DMS53 (cell line): ENCODE measurements around the gene LPP.
"Not testable (repeated sequence)": the region's sequence is repeated elsewhere in the genome, so short reads cannot be mapped to it uniquely, and the experiment has no call there.

Source experiments
- DNase-seq: peaks from one replicate; lab custom pipeline; 2025; lab: John Stamatoyannopoulos, UW

The LPP gene

GRCh38 chr3:188677344-188677743 is 523.4 kb downstream of the LPP start:
- DNase-seq: no peak

- DNase-seq: no peak
Observed at GRCh38 chr3:188680189-188680588, 526.2 kb downstream of the LPP start.

- no peak for DNase-seq
Observed at GRCh38 chr3:188680605-188681004, 526.6 kb downstream of the LPP start.

- DNase-seq: no peak
Observed at GRCh38 chr3:188682316-188682715, 528.4 kb downstream of the LPP start.

GRCh38 chr3:188683032-188683521 is 529.1 kb downstream of the LPP start:
- no peak for DNase-seq

GRCh38 chr3:188684276-188684675 is 530.3 kb downstream of the LPP start:
- DNase-seq: no peak

GRCh38 chr3:188685789-188686188 is 531.8 kb downstream of the LPP start:
- DNase-seq: no peak

- no peak for DNase-seq
Observed at GRCh38 chr3:188686324-188686723, 532.4 kb downstream of the LPP start.

GRCh38 chr3:188687389-188687788 is 533.4 kb downstream of the LPP start:
- DNase-seq: no peak

GRCh38 chr3:188689101-188689574 is 535.2 kb downstream of the LPP start:
- DNase-seq: no peak

GRCh38 chr3:188690064-188690463 is 536.1 kb downstream of the LPP start:
- DNase-seq: no peak

GRCh38 chr3:188691004-188691403 is 537.0 kb downstream of the LPP start:
- no peak for DNase-seq

GRCh38 chr3:188691665-188692064 is 537.7 kb downstream of the LPP start:
- no peak for DNase-seq

GRCh38 chr3:188692700-188693099 is 538.7 kb downstream of the LPP start:
- no peak for DNase-seq

- DNase-seq: no peak
Observed at GRCh38 chr3:188693435-188693834, 539.5 kb downstream of the LPP start.

- DNase-seq: no peak
Observed at GRCh38 chr3:188695241-188695640, 541.3 kb downstream of the LPP start.

- DNase-seq: no peak
Observed at GRCh38 chr3:188697127-188697526, 543.2 kb downstream of the LPP start.

- no peak for DNase-seq
Observed at GRCh38 chr3:188698436-188698835, 544.5 kb downstream of the LPP start.

GRCh38 chr3:188700501-188700900 is 546.5 kb downstream of the LPP start:
- DNase-seq: no peak

- DNase-seq: no peak
Observed at GRCh38 chr3:188700918-188701317, 547.0 kb downstream of the LPP start.

- no peak for DNase-seq
Observed at GRCh38 chr3:188701485-188701969, 547.6 kb downstream of the LPP start.

- DNase-seq: not testable (repeated sequence)
Observed at GRCh38 chr3:188702028-188702427, 548.1 kb downstream of the LPP start.

- no peak for DNase-seq
Observed at GRCh38 chr3:188706176-188706575, 552.2 kb downstream of the LPP start.

- DNase-seq: no peak
Observed at GRCh38 chr3:188706599-188706998, 552.6 kb downstream of the LPP start.
